Omental fat pad (tissue), 4 donors: ENCODE data around the gene UPF3A. TPM values are rescaled to one million over a fixed set of nuclear protein-coding genes. Genes with fewer than 3 reads are reported as not detected.

Experiments
- ATAC-seq: fragments of 150-250 bp; one replicate; pipeline ENCODE4 v1.9.1; 2016; ENCODE audit warnings: mild to moderate bottlenecking, moderate library complexity; ENCODE audit not compliant: low FRiP score
- DNase-seq: peaks from one replicate; pipeline ENCODE4 v3.0.0-alpha.2; 2019; ENCODE audit warnings: low spot score
- total RNA-seq, 4 donors: library from RNA; depleted of rRNA; stranded (reverse); fragments of >200 nt; gene quantifications; one replicate each; pipeline ENCODE4 v1.1.0, GENCODE V29; 2016
- TF ChIP-seq, protein P1 (sequence below), 3 donors: fragments of 450-650 bp; IDR thresholded peaks; one replicate each; pipeline ENCODE4 v1.5.1; 2016 to 2017; ENCODE audit warnings: antibody characterized with exemption in 3 of 3, mild to moderate bottlenecking in 3 of 3, moderate library complexity in 2 of 3

The UPF3A gene, protein sequence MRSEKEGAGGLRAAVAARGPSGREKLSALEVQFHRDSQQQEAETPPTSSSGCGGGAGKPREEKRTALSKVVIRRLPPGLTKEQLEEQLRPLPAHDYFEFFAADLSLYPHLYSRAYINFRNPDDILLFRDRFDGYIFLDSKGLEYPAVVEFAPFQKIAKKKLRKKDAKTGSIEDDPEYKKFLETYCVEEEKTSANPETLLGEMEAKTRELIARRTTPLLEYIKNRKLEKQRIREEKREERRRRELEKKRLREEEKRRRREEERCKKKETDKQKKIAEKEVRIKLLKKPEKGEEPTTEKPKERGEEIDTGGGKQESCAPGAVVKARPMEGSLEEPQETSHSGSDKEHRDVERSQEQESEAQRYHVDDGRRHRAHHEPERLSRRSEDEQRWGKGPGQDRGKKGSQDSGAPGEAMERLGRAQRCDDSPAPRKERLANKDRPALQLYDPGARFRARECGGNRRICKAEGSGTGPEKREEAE
- total RNA-seq: 10 to 100 TPM; 25.1 to 60.7 (median 39.0) TPM

DNA sequence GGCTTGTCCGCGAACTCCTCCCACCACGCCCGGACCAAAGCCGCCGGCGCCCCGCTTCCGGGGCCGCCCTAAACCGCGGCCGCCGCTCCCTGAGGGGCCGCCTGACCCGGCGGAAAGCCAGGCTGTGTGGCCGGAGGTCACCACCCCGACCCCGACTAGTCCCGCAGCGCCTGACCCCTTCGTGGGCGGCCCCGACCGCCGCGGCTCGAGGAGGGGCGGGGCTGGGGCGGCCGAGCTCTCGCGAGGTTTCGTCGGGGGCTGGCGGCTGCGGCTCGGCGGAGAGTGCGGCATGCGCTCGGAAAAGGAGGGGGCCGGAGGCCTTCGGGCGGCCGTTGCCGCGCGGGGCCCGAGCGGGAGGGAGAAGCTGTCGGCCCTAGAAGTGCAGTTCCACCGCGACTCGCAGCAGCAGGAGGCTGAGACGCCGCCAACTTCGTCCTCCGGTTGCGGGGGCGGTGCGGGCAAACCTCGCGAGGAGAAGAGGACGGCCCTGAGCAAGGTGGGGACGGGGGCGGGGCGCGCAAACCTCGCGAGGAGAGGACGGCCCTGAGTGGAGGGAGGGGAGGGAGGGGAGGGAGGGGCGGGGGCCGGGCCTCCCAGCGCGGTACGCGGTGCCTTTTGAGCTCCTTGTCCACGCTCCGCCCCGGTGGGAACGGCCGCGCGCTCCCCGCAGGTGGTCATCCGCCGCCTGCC lies at the start of gene UPF3A:
Gene UPF3A (plus strand): TSS at position 251 of the 690 bp plus-strand sequence. CDS start 39 bp downstream, at position 290.
- peak; percentile 91 for ATAC-seq
- TF ChIP-seq, protein P1, sequence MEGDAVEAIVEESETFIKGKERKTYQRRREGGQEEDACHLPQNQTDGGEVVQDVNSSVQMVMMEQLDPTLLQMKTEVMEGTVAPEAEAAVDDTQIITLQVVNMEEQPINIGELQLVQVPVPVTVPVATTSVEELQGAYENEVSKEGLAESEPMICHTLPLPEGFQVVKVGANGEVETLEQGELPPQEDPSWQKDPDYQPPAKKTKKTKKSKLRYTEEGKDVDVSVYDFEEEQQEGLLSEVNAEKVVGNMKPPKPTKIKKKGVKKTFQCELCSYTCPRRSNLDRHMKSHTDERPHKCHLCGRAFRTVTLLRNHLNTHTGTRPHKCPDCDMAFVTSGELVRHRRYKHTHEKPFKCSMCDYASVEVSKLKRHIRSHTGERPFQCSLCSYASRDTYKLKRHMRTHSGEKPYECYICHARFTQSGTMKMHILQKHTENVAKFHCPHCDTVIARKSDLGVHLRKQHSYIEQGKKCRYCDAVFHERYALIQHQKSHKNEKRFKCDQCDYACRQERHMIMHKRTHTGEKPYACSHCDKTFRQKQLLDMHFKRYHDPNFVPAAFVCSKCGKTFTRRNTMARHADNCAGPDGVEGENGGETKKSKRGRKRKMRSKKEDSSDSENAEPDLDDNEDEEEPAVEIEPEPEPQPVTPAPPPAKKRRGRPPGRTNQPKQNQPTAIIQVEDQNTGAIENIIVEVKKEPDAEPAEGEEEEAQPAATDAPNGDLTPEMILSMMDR (IDR thresholded peaks at IDR 0.05): no peak
- DNase-seq: peak; percentile 67

DNA sequence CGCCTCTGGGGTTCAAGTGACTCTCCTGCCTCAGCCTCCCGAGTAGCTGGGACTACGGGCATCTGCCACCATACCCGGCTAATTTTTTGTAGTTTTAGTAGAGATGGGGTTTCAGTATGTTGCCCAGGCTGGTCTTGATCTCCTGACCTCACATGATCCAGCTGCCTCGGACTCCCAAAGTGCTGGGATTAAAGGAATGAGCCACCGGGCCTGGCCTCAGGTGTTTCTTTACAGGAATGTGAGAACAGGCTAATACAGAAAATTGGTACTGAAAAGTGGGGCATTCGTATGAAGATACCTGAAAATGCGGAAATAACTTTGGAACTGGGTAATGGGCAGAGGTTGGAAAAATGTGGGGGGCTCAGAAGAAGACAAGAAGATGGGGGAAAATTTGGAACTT lies 49.5 kb upstream of the UPF3A start:
- TF ChIP-seq, protein P1 (IDR thresholded peaks at IDR 0.05): no peak
- DNase-seq (no peak), ATAC-seq (no peak)

DNA sequence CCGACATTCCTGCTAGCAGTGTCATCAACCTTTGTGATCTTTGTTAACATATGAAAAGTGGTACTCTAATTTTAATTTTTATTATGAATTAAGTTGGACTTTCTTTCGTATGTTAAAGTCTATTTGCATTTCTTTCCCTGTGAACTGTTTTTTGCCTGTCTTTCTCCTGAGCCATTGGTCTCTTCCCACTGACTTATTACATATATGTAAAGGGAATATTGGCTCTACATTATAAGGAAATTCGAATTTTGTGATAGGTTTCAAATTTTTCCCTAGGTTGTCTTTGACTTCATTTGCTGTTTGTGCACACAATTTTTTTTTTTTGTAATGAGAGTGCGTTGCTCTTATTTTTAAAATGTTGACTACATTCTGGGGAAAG lies 47.1 kb upstream of the UPF3A start:
- ATAC-seq (no peak), DNase-seq (no peak)
- TF ChIP-seq, protein P1 (IDR thresholded peaks at IDR 0.05): no peak

DNA sequence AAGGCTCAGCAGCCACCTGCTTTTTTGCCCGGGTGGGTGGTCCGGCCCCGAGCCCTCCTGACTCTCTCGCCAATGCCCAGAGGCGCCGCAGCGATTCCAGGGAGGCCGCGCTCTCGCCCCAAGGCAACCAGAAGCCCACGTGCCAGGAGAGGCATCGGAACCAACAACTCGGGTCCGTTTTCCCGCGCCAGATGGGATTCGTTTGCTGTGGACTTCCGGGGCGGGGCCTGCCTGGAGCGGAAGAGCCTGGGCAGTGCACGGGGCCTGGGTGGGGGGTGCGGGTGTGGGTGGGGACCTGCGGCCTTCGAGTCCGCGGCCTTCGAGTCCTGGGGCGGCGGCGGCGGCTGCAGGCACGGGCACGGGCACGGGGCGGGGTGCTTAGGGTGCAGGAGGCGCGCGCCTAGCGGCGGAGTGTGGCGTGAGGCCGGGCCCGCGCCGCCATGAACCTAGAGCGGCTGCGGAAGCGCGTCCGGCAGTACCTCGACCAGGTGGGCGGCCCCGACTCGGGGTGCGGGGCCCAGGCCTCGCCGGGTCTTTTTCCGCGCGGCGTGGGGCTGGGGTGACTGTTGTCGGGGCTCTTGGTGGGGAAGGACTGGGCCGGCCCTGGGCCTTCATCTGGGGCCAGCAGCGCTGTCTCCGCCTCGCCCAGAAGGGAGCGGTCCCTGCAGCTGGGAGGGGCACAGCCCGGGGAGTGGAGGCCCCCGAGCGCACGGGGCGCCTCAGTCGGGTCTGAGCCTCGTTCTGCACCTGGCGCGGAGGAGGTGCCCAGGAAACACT lies 46.6 kb upstream of the UPF3A start, which contains the start of gene CDC16:
Gene CDC16 (plus strand): TSS at position 253 of the 777 bp plus-strand sequence. CDS start 188 bp downstream, at position 441.
- TF ChIP-seq, protein P1 (IDR thresholded peaks at IDR 0.05): no peak
- ATAC-seq: peak; percentile 94
- DNase-seq: peak; percentile 79

DNA sequence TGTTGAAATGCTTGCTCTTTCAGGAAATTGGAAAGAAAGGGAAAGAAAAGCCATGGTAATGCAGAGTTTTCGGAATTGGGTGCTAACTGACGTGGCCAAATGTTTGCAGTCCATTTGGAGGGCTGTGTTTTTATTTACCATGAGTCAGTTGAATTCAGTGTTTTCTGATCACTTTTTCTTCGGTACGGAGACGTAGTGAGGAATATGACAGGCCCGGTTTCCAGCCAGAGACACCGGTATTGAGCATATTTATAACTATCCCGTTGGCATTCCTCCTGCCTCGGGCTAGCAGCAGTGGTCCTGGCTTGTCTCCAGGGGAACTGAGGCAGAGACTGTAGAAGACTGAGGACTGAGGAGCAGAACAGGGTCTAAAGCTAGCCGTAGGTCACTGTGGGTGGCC lies 45.7 kb upstream of the UPF3A start:
- ATAC-seq (no peak), DNase-seq (no peak)
- TF ChIP-seq, protein P1 (IDR thresholded peaks at IDR 0.05): no peak

DNA sequence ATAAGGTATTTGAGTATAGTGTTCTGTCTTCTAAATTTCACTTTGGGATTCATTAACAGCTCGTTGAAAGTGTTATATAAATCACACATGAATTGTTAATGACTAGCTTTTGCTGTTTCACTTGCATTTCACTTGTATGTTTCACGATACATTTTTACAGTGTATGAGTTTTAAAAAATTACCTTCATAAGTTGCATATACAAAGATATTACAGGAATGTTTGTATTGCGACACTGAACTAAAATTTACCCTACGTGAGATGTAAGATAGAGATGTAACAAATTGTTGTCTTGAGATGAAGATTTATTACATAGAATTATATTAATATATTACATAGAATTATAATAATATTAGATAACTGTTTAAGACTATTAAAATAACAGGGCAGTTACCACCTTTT lies 45.2 kb upstream of the UPF3A start:
- ATAC-seq: no peak
- TF ChIP-seq, protein P1 (IDR thresholded peaks at IDR 0.05): no peak
- no peak for DNase-seq
